Upper lobe of left lung (tissue), 6 donors: ENCODE results near the gene SEMA4D. TPM values are rescaled to one million over a fixed set of nuclear protein-coding genes. Genes with fewer than 3 reads are reported as not detected.

Experiments
- ATAC-seq, 2 donors: fragments of 200-7000 bp; cut with Tn5 transposase; one replicate each; pipeline ENCODE4 v1.9.1; 2022; ENCODE audit warnings: mild to moderate bottlenecking in 2 of 2, moderate library complexity in 2 of 2; ENCODE audit not compliant: low FRiP score in 2 of 2
- DNase-seq, 2 donors: peaks; one replicate each; pipeline ENCODE4 v3.0.0-alpha.2; 2019 to 2020
- H3K27ac ChIP-seq, 4 donors: fragments of 200-600 bp; sonication (generic); one replicate each; pipeline ENCODE4 v1.5.1; 2016 to 2019
- H3K27me3 ChIP-seq, 4 donors: fragments of 200-600 bp; sonication (generic); one replicate each; pipeline ENCODE4 v1.5.1; 2017 to 2019
- H3K36me3 ChIP-seq, 4 donors: fragments of 200-600 bp; sonication (generic); one replicate each; pipeline ENCODE4 v1.5.1; 2016 to 2019
- H3K4me1 ChIP-seq, 4 donors: fragments of 200-600 bp; sonication (generic); one replicate each; pipeline ENCODE4 v1.5.1; 2018 to 2019
- H3K4me3 ChIP-seq, 4 donors: fragments of 200-600 bp; sonication (generic); one replicate each; pipeline ENCODE4 v1.5.1; 2017 to 2019; ENCODE audit warnings: mild to moderate bottlenecking in 2 of 4, moderate library complexity in 1 of 4
- H3K9me3 ChIP-seq, 4 donors: fragments of 200-600 bp; sonication (generic); one replicate each; pipeline ENCODE4 v1.5.1; 2018 to 2019
- CTCF ChIP-seq, 6 experiments: fragments of 450-650 bp in 4 of 6; fragments of 200-600 bp in 2 of 6; sonication (generic) in 2 of 6; IDR thresholded peaks; one replicate each; pipeline ENCODE4 v1.5.1; 2016 to 2019; ENCODE audit warnings: antibody characterized with exemption in 6 of 6
- EP300 ChIP-seq, 4 donors: sonication (generic); formaldehyde crosslinking; IDR thresholded peaks; one replicate each; pipeline ENCODE4 v1.5.1; 2017; ENCODE audit warnings: antibody characterized with exemption in 4 of 4, control low read depth in 2 of 4
- POLR2A ChIP-seq, 4 donors: fragments of 450-650 bp; IDR thresholded peaks; one replicate each; pipeline ENCODE4 v1.5.1; 2016 to 2017; ENCODE audit warnings: antibody characterized with exemption in 4 of 4, mild to moderate bottlenecking in 2 of 4
- POLR2AphosphoS5 ChIP-seq, 2 donors: sonication (generic); formaldehyde crosslinking; IDR thresholded peaks; one replicate each; pipeline ENCODE4 v1.5.1; 2017; ENCODE audit warnings: antibody characterized with exemption in 2 of 2
- WGBS, 2 donors: methylation state at CpG; one replicate each; pipeline ENCODE4 v1.1.5; 2017 to 2018; 5-methylcytosine and 5-hydroxymethylcytosine counted together
- total RNA-seq, 6 donors: library from RNA; depleted of rRNA in 4 of 6; stranded (reverse); fragments of >200 nt in 4 of 6; gene quantifications; one replicate each; pipeline versions ENCODE4 v1.1.0 to v1.2.1, GENCODE V29; 2016 to 2021
- donor health status: DM: no; HTN: no; CAD: no; lungs with moderate emphysema.
- donor health status: DM: no; HTN: yes; CAD: no; lungs with severe emphysema.

SEMA4D gene
- total RNA-seq, 6 donors from 2014 or later, result 24.6 to 61.3 (median 41.8) TPM

- no peak for TF ChIP-seq EP300 (IDR thresholded peaks at IDR 0.05)
- TF ChIP-seq POLR2A (IDR thresholded peaks at IDR 0.05), result no peak
- TF ChIP-seq POLR2AphosphoS5 (IDR thresholded peaks at IDR 0.05), result no peak
- no peak for TF ChIP-seq CTCF (IDR thresholded peaks at IDR 0.05)
- Histone ChIP-seq H3K4me3 (no peak overlapping the region), H3K4me1 (peaks cover 0 to 7% (median 4%) of the 10 kb centered on the region in 4 donors), H3K27me3 (no peaks in the 10 kb centered on the region), H3K36me3 (no peaks in the 10 kb centered on the region), H3K9me3 (no peaks in the 10 kb centered on the region), H3K27ac (no peak overlapping the region)
- 76 to 77% methylated on average over 6 to 9 of the region's 9 CpGs for WGBS, 2 donors
- no peak for ATAC-seq
- DNase-seq, result no peak
Observed at GRCh38 chr9:89538871-89539270, 41.0 kb upstream of the SEMA4D start.

DNA sequence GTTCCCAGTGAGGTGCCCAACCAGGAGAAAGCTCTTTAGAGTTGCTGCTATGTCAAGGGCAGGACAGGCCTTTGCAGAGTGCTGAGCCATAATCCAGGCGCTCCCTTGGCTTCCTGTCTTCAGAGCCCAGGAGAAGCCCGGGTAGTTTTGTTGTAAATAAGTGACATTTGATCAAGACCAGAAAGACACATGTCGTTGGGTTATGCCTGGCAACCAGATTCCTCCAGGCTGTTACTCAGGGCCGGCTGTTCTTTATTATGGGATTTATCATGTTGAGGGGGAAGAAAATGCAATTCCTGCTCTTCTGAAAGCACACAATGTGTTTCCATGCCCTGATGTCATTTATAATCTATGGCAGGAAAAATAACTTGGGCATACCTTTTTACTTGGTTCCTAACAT, 39.3 kb upstream of the SEMA4D start:
- DNase-seq, result no peak
- Histone ChIP-seq H3K4me3 (no peak overlapping the region), H3K27me3 (no peaks in the 10 kb centered on the region), H3K9me3 (no peaks in the 10 kb centered on the region), H3K27ac (peak overlapping the region; percentile 56 to 81 (median 66)), H3K36me3 (no peaks in the 10 kb centered on the region), H3K4me1 (peaks cover 0 to 7% (median 4%) of the 10 kb centered on the region in 4 donors)
- TF ChIP-seq CTCF (IDR thresholded peaks at IDR 0.05) (no peak), EP300 (IDR thresholded peaks at IDR 0.05) (no peak)
- ATAC-seq, result no peak
- 83 to 90% methylated on average over 4 of the region's 4 CpGs for WGBS, 2 donors

GRCh38 chr9:89536600-89536999, 38.7 kb upstream of the SEMA4D start:
- no peak for TF ChIP-seq POLR2AphosphoS5 (IDR thresholded peaks at IDR 0.05)
- TF ChIP-seq CTCF (IDR thresholded peaks at IDR 0.05), result no peak
- no peak for TF ChIP-seq POLR2A (IDR thresholded peaks at IDR 0.05)
- TF ChIP-seq EP300 (IDR thresholded peaks at IDR 0.05), result no peak
- Histone ChIP-seq H3K36me3 (no peaks in the 10 kb centered on the region), H3K4me3 (no peak overlapping the region), H3K9me3 (no peaks in the 10 kb centered on the region), H3K27ac (peak overlapping the region; percentile 56 to 81 (median 66)), H3K4me1 (peaks cover 0 to 7% (median 4%) of the 10 kb centered on the region in 4 donors), H3K27me3 (no peaks in the 10 kb centered on the region)
- DNase-seq, result no peak
- ATAC-seq, result no peak
- WGBS, 2 donors, result 69 to 79% methylated on average over 5 of the region's 5 CpGs

DNA sequence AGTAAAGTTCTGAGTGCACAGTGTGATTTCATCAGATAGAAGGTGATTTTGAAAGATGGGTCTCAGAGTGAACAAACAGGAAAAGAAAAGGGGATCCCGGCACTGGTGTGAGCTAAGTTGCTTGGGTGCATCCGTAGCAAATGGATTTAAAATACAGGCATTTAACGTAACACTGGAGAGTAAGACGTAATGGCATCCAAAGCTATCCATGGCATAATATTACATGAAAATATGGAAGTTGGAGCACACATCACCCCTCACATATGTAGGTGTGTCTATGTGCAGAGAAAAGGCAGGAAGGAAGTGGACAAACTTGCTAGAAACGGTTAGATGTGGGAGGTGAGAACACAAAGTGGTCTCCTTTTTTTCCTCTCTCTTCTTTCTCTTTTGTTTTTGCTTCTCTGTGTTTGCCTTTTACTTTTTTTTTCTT, 38.2 kb upstream of the SEMA4D start:
- H3K27ac ChIP-seq, result peak overlapping the region in 2 of 4 donors; percentile 72 to 81
- ATAC-seq, result no peak
- peaks cover 0 to 7% (median 4%) of the 10 kb centered on the region in 4 donors for H3K4me1 ChIP-seq
- no peaks in the 10 kb centered on the region for H3K27me3 ChIP-seq
- no peak overlapping the region for H3K4me3 ChIP-seq
- DNase-seq, result no peak
- TF ChIP-seq POLR2AphosphoS5 (IDR thresholded peaks at IDR 0.05), result peak in 1 of 2 donors; percentile 12
- TF ChIP-seq POLR2A (IDR thresholded peaks at IDR 0.05), result no peak
- WGBS, 2 donors, result 60% methylated on average over 5 of the region's 5 CpGs
- no peaks in the 10 kb centered on the region for H3K9me3 ChIP-seq
- H3K36me3 ChIP-seq, result no peaks in the 10 kb centered on the region

- H3K9me3 ChIP-seq, result no peaks in the 10 kb centered on the region
- peaks cover 0 to 7% (median 4%) of the 10 kb centered on the region in 4 donors for H3K4me1 ChIP-seq
- no peaks in the 10 kb centered on the region for H3K36me3 ChIP-seq
- H3K27ac ChIP-seq, result peak overlapping the region; percentile 17 to 81 (median 65)
- DNase-seq (no peak), ATAC-seq (no peak)
- H3K4me3 ChIP-seq, result no peak overlapping the region
- WGBS, 2 donors, result 70 to 95% methylated on average over 2 to 3 of the region's 3 CpGs
- no peak for TF ChIP-seq EP300 (IDR thresholded peaks at IDR 0.05)
- TF ChIP-seq POLR2AphosphoS5 (IDR thresholded peaks at IDR 0.05), result no peak
- no peak for TF ChIP-seq CTCF (IDR thresholded peaks at IDR 0.05)
- no peak for TF ChIP-seq POLR2A (IDR thresholded peaks at IDR 0.05)
- no peaks in the 10 kb centered on the region for H3K27me3 ChIP-seq
Observed at GRCh38 chr9:89535461-89535860, 37.5 kb upstream of the SEMA4D start.
